NCI-H2107 treated with DMSO at 0.1 percent for 48 hours (cell line): ENCODE measurements around the gene C5AR1.
"Not testable (repeated sequence)": the region's sequence is repeated elsewhere in the genome, so short reads cannot be mapped to it uniquely, and the experiment has no call there.

ENCODE experiments used
- DNase-seq: peaks from one replicate; lab custom pipeline; 2025; ENCODE audit not compliant: unreplicated experiment; lab: John Stamatoyannopoulos, UW

C5AR1 gene

DNA sequence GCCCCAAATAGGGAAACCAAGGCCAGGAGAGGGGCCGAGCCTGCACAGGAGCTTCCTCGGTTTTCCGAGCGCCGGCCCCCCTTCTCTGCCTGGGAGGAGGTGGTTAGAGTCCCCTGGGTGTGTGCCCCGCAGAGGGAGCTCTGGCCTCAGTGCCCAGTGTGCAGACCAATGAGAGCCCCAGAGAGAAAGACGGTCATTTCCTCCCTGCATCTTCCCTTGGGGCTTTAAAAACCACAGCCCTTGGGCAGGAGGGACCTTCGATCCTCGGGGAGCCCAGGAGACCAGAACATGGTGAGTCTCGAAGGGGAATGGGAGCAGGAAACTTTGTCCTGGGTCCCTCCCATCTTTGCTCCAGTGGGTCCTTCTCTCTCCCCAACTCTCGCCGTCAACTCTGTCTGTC is at the start of gene C5AR1:
Gene C5AR1 (plus strand): TSS at position 254 of the 400 bp plus-strand sequence. CDS start 35 bp downstream, at position 289.
- no peak for DNase-seq

DNA sequence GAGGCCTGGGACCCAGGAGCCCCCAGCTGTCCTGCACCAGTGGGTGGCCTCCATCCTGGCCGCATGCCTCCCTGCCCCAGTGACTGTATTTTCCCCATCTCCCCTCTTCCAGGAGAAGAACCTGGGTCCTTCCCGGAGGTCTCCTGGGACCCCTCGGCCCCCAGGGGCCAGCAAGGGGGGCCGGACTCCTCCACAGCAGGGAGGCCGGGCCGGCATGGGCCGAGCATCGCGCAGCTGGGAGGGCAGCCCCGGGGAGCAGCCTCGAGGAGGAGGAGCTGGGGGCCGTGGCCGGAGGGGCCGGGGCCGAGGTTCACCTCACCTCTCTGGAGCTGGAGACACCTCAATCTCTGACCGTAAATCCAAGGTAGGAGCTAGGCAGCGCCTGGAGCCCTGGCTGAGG is 49.2 kb upstream of the C5AR1 start:
- DNase-seq, result no peak

DNA sequence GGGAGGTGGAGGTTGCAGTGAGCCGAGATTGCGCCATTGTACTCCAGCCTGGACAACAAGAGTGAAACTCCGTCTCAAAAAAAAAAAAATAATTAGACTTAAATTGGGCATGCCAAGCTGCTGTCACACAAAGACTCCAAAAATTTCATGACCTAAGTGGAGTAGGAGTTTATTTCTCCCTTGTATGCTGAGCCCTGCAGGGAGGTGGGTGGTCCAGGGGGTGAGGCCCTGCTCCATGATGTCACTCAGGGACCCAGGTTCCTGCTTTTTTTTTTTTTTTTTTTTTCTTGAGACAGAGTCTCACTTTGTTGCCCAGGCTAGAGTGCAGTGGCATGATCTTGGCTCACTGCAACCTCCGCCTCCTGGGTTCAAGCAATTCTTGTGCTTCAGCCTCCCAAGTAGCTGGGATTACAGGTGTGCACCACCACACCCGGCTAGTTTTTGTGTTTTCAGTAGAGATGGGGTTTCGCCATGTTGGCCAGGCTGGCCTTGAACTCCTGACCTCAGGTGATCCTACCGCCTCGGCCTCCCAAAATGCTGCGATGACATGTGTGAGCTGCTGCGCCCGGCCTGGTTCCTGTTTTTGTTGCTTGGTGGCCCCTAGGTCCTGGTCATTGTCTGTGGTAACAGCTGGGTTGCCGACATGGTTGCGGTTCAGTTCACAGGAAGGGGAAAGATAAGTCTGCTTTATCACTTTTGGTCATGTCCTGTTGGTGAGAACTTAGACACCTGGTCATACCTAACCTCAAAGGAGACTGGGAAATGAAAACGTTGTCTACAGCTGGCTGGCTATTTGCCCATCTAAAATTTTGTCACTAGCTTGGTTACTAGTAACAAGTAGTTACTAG is 47.5 kb upstream of the C5AR1 start:
- DNase-seq, result not testable (repeated sequence)

DNA sequence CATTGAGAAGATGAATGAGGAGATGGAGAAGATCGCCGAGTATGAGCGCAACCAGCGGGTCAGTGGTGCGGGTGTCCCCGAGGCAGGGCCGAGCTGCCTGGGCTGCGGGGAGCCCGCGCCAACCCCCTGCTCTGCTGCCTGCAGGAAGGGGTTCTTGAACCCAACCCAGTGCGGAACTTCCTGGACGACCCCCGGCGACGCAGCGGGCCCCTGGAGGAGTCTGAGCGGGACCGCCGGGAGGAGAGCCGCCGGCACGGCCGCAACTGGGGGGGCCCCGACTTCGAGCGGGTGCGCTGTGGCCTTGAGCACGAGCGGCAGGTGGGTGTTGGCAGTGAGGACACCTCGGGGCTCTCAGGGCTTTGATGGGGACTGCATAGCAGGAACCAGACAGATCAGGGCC is 45.0 kb upstream of the C5AR1 start:
- no peak for DNase-seq

DNA sequence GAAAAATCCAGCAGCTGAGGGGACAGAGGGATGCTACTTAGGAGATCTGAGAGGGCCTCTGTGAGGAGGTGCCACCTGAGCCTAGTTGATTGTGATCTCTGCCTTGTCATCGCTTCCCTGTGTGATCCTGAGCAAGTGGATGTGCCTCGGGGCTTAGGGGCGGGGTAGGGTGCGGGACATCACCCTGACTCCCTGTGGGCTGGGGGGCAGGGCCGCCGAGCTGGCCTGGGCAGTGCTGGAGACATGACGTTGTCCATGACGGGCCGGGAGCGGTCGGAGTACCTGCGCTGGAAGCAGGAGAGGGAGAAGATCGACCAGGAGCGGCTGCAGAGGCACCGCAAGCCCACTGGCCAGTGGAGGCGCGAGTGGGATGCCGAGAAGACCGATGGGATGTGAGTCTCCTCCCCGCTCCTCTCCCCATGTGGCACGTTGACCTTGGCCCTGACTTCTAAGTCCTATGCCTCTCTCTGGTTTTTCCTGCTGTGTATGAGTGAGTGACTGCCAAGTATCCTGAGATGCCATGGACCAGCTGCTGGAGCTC is 43.2 kb upstream of the C5AR1 start:
- no peak for DNase-seq

DNA sequence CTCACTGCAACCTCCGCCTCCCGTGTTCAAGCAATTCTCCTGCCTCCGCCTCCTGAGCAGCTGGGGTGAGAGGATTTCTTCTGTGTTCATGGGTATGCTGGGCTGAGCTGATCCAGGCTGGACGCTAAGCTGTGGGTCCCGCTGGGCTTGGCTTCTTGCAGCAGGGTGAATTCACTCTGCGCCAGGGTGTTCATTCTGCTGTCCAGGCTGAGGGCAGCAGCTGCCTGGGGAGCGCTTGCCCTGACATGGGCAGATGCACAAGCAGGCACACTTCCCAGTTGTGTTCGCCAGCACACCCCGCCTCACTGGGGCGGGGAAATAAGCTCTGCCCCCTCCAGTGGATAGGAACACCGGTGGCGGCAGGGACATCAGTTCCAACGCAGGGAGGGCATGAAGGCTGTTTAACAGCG is 42.3 kb upstream of the C5AR1 start:
- no peak for DNase-seq

DNA sequence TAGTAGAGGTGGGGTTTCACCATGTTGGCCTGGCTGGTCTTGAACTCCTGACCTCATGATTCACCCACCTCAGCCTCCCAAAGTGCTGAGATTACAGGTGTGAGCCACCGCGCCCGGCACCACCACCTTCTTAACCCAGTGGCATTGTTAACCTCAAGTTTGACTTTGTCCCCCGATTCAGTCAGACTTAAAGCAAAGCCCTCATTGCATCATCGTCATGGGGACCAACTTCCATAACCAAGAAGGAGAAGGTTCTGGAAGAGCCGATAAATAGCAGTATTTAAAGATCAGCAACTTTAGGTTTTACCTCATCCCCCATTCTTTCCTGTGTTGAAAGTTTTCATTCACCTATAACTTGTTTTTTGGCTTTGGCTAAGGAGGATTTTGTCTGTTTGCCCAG is 41.6 kb upstream of the C5AR1 start:
- DNase-seq, result no peak

DNA sequence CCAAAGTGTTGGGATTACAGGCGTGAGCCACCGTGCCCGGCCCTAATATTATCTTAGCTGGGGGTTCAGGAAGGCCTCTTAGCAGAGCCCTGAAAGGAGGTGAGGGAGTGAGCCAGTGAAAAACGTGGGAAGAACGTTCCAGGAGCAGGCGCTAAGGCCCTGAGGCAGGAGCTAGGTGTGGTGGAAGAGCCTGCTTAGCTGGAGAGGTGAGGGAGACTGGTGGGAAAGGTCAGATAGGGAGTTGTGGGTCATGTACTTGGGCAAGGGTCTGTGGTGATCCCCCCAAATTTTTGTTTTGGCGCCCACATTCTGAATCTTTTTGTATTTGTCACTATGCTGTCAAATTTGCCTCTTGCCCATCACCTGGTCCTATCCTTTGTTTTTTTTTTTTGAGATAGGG is 40.1 kb upstream of the C5AR1 start:
- no peak for DNase-seq

DNA sequence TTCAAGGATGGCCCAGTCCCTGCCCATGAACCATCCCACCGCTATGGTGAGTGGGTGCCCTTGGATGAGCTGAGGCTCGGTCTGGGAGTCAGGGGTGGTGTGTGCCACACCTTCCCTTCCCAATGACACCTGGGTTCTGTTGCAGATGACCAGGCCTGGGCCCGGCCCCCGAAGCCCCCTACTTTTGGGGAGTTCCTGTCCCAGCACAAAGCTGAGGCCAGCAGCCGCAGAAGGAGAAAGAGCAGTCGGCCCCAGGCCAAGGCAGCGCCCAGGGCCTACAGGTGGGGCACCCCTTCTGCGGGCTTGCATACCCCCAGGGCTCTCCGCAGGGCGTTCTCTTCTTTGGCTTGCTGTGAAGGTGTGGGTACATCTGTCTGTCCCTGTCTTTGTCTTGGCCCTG is 39.3 kb upstream of the C5AR1 start:
- no peak for DNase-seq

DNA sequence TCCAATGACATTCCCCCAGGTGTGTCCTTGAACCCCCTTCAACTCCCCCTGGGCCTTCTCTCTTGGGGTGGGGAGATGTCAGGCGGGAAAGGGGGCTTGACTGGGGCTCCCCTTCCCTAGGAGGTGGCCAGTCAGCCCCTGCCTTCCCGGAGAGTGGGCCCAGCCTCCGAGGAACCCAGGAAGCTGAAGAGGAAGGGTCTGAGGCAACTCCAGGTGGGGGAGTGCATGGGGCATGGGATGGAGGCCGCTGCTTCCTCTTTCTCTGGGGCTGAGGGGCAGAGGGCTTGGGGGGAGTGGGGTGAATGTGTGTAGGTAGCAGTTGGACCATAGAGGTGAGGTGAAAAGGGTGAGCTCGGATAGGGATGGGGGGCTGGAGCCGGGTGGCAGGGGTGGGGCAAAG is 37.7 kb upstream of the C5AR1 start:
- no peak for DNase-seq

DNA sequence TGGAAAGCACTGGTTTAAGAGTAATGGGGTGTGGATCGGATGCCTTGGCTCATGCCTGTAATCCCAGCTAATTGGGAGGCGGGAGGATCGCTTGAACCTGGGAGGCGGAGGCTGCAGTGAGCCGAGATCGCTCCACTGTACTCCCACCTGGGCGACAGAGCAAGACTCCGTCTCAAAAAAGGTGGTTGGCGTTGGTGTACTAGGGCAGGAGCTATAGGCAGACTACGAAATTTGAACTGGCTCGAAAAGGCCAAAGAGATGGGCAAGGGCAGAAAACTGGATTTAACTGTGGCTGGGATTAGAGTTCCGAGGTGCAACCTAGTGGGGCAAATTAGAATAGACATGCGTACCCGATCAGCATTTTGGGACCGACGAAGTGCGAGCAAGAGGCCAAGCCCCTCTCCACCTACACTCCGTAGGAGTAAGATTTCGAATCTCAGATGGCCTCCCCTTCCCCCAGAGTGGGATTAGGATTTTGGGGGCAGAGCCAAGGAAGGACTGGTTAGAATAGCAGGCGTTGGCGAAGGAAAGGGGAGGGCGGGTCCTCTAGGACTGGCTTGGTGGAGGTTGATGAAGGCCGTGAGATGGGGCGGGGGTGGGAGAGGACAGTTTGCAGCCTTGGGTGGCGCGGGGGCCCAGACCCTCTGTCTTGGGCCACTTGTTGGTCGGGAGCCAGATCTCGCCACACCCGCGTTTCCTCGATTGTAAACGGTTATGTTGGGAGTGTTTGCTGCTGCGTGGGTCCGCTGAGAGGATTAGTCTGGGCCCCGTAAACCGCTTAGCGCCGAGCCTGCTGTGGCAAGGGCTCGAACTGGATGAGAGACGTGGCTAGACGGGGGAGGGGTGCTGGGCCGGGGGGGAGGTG is 37.0 kb upstream of the C5AR1 start:
- DNase-seq, result no peak

DNA sequence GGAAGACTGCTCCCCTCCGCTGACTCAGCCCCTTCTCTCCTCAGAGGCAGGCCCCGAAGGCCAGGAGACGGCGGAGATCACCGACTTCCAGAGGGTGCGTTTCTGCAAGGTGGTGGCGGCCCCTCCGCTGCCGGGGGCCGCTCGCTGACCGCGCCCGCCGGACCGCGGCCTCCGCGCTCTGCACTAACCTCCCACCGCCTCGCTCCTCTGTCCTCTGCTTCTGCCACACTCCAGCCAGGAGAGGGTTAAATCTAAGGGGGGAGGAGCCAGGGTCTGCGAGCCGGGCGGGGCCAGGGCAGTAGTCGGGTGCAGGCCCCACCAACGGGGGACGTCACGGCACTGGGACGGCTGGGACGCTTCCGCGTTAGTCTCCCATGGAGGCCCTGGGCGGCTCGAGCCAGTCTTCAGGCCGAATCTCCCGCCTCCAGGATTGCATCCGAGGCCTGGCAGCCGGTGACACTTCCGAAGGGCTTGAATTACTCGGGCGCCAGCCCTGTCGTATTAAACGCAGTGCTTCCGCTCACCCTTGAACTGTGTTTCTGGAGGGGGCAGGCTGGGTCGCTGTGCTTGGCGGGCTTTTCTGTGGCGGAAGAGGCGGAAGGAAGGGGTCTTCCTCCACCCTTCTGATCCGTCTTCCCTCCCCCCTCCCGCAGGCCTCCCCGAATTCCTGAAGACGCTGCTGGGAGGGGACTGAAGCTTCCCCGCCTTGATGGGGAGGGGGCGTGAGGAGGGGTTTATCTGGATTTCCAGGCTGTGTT is 36.2 kb upstream of the C5AR1 start:
- DNase-seq, result peak; percentile 28

DNA sequence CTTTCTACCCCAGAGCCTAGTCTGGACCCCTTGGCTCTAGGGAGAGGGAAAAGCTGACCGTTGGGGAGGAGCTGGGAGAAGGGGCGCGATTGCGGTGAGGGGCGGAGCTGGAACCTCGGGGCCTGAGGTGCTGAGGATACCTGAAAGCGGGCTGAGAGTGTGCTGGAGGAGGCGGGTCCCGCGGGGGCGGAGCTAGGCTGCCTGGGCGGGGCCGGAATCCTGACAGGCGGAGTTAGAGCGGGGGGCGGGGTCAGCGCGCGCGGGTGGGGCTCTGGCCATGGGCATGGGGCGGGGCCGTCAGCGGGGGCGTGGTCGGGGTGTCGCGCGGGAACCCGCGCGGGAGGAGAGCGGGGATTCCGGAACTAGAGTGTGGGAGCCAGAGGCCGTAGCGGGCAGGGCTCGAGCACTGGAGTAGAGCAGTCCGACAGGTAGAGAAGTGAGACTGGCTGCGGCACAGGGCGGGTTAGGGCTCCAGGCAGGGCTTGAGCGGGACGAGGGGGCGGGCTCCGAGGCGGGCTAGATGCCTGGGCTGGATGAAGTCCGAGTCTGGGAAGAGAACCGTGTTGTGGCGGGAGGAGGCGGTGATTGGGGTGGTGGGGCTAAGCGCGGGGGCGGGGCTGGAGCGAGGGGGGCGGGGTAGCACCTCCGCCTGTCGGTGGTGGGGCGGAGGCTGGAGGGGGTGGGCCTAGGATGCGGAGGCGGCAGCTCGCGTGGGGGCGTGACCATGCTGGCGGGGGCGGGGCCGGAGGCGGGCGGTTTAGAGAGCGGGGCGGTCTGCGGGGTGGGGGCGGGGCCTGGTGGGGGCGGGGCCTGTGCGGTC is 35.4 kb upstream of the C5AR1 start, which contains the start of gene INAFM1:
Gene INAFM1 (plus strand): TSS at position 815 of the 820 bp plus-strand sequence. CDS start 35 bp downstream, outside the sequence.
- peak; percentile 79 for DNase-seq

DNA sequence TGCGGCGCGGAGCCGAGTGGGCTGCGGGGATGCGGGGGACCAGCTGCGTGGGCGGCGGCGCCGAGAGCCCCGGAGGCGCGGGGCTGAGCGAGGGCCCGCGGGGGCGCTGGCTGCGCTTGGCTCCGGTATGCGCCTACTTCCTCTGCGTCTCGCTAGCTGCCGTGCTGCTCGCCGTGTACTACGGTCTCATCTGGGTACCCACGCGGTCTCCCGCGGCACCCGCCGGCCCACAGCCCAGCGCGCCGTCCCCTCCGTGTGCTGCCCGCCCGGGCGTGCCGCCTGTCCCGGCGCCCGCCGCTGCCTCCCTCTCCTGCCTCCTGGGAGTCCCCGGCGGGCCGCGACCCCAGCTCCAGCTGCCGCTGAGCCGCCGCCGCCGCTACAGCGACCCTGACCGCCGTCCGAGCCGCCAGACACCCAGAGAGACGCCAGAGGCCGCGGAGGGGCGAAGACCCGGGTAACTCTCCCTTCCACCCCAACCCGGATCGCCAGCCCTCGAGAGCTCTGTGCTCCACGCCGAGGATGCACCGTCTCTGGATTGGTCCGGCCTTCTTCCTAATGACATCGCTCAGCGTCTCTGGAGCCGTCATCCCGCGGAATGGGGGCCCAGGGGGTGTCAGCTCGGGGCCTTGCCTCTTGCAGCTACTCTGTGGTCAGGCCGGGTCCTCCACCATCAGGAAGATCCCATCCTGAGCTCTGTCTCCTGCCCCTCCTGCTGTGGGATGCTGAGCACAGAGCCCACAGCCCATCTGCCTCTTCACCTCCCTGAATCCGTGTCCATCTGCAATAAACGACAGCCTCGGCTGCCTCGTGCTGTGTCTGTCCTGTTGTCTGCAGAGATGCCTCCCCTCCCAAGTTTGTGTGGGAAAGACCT is 34.5 kb upstream of the C5AR1 start:
- no peak for DNase-seq

DNA sequence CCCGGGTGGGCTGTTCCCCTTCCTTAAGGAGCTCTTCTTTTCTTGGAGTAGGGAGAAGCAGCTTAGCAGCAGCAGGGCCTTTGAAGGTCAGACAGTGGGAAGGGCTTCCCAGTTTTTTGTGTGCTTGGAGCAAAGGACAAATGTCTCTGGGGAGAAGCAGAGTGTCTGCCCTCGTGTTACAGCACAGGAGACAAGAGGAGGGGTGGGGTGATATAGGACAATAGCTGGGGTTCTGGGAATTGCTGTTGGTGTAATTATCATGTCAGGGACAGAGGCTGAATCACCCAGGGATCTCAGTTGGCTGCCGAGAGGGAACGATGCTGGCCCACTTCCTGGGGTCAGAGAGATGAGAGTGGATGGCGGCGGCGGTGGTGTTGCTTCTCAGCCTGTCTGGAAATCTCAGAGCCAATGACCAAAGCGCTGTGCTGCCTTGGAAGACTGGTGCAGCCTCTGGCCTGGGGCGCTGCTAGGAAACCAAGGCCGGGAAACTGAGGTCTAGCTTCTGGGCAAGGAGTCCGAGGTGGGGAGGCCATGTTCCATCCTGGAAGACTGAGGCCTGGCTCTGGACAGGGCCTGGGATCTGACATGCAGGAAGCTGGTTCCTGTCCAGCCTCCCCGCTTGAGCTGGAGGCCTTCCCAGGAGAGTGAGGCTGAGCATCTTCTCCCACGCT is 33.7 kb upstream of the C5AR1 start:
- no peak for DNase-seq

DNA sequence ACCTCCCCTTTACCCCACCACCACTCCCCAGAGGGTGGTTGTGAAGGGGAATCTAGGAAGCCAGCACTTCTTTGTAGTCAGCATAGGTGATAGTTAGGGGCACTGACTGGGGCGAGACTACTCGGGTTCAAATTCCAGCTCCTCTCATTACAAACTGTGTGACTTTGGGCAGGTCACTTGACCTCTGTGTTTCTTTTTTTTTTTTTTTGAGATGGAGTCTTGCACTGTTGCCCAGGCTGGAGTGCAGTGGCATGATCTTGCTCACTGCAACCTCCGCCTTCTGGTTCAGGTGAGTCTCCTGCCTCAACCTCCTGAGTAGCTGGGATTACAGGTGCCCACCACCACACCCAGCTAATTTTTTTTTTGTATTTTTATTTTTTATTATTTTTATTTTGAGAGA is 33.1 kb upstream of the C5AR1 start:
- not testable (repeated sequence) for DNase-seq

DNA sequence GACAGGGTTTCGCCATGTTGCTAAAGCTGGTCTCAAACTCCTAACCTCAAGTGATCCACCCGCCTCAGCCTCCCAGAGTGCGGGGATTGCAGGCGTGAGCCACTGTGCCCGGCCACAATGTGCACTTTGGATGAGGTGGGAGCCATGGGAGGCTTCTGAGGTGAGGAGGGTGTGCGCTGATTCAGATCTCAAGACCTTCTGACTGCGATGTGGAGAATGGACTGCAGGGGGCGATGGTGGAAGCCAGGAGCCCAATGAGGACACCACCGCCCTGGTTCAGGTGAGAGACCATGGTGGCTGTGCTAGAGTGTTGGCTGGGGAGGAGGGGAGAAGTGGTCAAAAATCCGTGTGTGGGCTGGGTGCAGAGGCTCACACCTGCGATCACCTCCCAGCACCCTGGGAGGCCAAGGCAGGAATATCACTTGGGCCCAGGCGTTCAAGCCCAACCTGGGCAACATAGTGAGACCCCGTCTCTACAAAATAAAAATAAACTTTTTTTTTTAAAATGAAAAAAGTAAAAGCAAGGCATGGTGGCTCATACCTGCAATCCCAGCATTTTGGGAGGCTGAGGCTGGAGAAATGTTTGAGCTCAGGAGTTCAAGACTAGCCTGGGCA is 29.4 kb upstream of the C5AR1 start:
- no peak for DNase-seq

DNA sequence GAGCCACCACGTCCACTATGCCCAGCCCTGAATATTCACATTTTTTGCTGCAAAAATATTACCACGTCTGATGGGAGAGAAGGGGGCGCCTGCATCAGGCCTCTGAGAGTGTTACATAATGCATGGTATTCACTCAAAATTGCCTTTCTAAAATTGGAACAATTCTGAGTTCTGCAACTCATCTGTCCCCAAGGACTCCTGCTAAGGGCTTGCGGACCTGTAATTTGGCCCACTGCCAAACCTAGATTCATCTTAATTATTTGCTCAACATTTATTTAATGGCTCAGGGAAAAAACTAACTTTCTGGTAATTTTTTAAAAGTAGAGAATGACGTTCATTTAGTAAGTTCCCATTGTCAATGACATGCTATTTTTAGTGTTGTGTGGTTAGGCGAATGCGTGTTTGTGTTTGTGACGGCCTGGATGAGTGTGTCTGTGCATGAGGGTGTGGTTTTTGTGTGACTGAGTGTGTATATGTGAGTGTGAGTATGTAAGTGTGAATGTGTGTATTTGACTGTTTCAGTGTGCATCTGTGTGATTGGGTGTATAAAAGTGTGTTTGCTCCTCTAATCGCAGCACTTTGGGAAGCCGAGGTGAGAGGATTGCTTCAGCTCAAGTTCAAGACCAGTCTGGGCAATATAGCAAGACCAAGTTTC is 26.1 kb upstream of the C5AR1 start:
- DNase-seq, result no peak
